SK-N-SH (cell line): ENCODE results near the gene PPP2R1A. TPM values are rescaled to one million over a fixed set of nuclear protein-coding genes. Genes with fewer than 3 reads are reported as not detected.

Experiments used
- CTCF ChIA-PET: fragments of 300-600, 350-600 bp; formaldehyde crosslinking; extraction: SDS; loops from one replicate; lab custom pipeline; 2021; lab: Yijun Ruan, JAX
- POLR2A ChIA-PET: fragments of 350-600 bp; sonication (Branson Sonifier 250); formaldehyde crosslinking; extraction: SDS; loops from one replicate; lab custom pipeline; 2020; ENCODE audit warnings: antibody characterized with exemption, inconsistent platforms; lab: Yijun Ruan, JAX
- DNase-seq: peaks from one replicate; pipeline ENCODE4 v3.0.0; 2012
- H2AFZ ChIP-seq: fragments of 200-600 bp; sonication (generic); 2 replicates; pipeline ENCODE4 v1.8.1; 2016; ENCODE audit warnings: antibody characterized with exemption, mild to moderate bottlenecking, low read depth
- H3F3A ChIP-seq: fragments of 200-600 bp; sonication (generic); replicated peaks from 2 replicates; pipeline ENCODE3; 2016; ENCODE audit warnings: antibody characterized with exemption, mild to moderate bottlenecking; ENCODE audit not compliant: insufficient read depth
- H3K27ac ChIP-seq, 2 experiments: fragments of 200-500 bp in 1 of 2; fragments of 200-600 bp in 1 of 2; sonication (Bioruptor generic) in 1 of 2; sonication (generic), shearing (Covaris generic) in 1 of 2; 2 replicates each; pipeline versions ENCODE4 v1.5.1 to v1.6.1; 2014 to 2016; ENCODE audit warnings: low read depth in 2 of 2, inconsistent platforms in 1 of 2, low read length in 1 of 2, mild to moderate bottlenecking in 1 of 2, mixed read lengths in 1 of 2
- H3K27me3 ChIP-seq: fragments of 200-600 bp; sonication (generic), shearing (Covaris generic); 2 replicates; pipeline ENCODE4 v1.6.1; 2016; ENCODE audit warnings: mixed run types; ENCODE audit not compliant: insufficient read depth
- H3K36me3 ChIP-seq, 2 experiments: fragments of 200-500 bp in 1 of 2; fragments of 200-600 bp in 1 of 2; sonication (Bioruptor generic) in 1 of 2; sonication (generic) in 1 of 2; replicated peaks in 1 of 2; 2 replicates each; pipeline versions ENCODE3 to v1.5.1; 2014 to 2016; ENCODE audit warnings: low read length in 1 of 2, mild to moderate bottlenecking in 1 of 2; ENCODE audit not compliant: insufficient read depth in 2 of 2, control insufficient read depth in 1 of 2
- H3K4me1 ChIP-seq, 2 experiments: fragments of 200-500 bp in 1 of 2; fragments of 200-600 bp in 1 of 2; sonication (Bioruptor generic) in 1 of 2; sonication (generic), shearing (Covaris generic) in 1 of 2; 2 replicates each; pipeline versions ENCODE4 v1.5.1 to v1.6.1; 2014 to 2016; ENCODE audit warnings: low read depth in 1 of 2, low read length in 1 of 2, mixed run types in 1 of 2; ENCODE audit not compliant: insufficient read depth in 2 of 2, control insufficient read depth in 1 of 2
- H3K4me2 ChIP-seq: fragments of 200-600 bp; sonication (generic), shearing (Covaris generic); 2 replicates; pipeline ENCODE4 v1.6.1; 2017; ENCODE audit warnings: mixed run types
- H3K4me3 ChIP-seq, 2 experiments: fragments of 200-500 bp in 1 of 2; fragments of 200-600 bp in 1 of 2; sonication (Bioruptor generic) in 1 of 2; sonication (generic), shearing (Covaris generic) in 1 of 2; 2 replicates each; pipeline versions ENCODE4 v1.5.1 to v1.8.1; 2014 to 2016; ENCODE audit warnings: low read depth in 2 of 2, inconsistent platforms in 1 of 2, low read length in 1 of 2, mild to moderate bottlenecking in 1 of 2, mixed read lengths in 1 of 2, moderate library complexity in 1 of 2
- H3K79me2 ChIP-seq: fragments of 200-600 bp; sonication (generic); 2 replicates; pipeline ENCODE4 v1.8.1; 2017; ENCODE audit warnings: mild to moderate bottlenecking; ENCODE audit not compliant: insufficient read depth
- H3K9ac ChIP-seq: fragments of 200-600 bp; sonication (generic); 2 replicates; pipeline ENCODE4 v1.6.1; 2017; ENCODE audit warnings: mixed run types
- H3K9me2 ChIP-seq: fragments of 200-600 bp; sonication (generic); 2 replicates; pipeline ENCODE4 v1.6.1; 2017; ENCODE audit warnings: mixed run types
- H3K9me3 ChIP-seq: fragments of 200-600 bp; sonication (generic); 2 replicates; pipeline ENCODE4 v1.6.1; 2017; ENCODE audit warnings: mixed run types, mild to moderate bottlenecking, moderate library complexity
- H4K20me1 ChIP-seq: fragments of 200-600 bp; sonication (generic); 2 replicates; pipeline ENCODE4 v1.6.1; 2017; ENCODE audit warnings: mild to moderate bottlenecking, mixed run types; ENCODE audit not compliant: insufficient read depth
- CHD2 ChIP-seq: fragments of 150-350 bp; IDR thresholded peaks from 2 replicates; pipeline ENCODE4 v1.6.1; 2018; ENCODE audit warnings: low read length; ENCODE audit not compliant: partially characterized antibody
- FOSL2 ChIP-seq: IDR thresholded peaks from 2 replicates; pipeline ENCODE4 v1.4.0; 2012; ENCODE audit warnings: low read depth, mild to moderate bottlenecking, moderate library complexity, borderline replicate concordance
- IRF3 ChIP-seq: fragments of 150-350 bp; IDR thresholded peaks from 2 replicates; pipeline ENCODE4 v1.6.1; 2016; ENCODE audit warnings: mild to moderate bottlenecking, low read depth, low read length
- MEF2A ChIP-seq: IDR thresholded peaks from 2 replicates; pipeline ENCODE4 v1.4.0; 2012; ENCODE audit warnings: low read depth, borderline replicate concordance
- MXI1 ChIP-seq: IDR thresholded peaks from 2 replicates; pipeline ENCODE4 v1.6.1; 2012; ENCODE audit warnings: mild to moderate bottlenecking, low read depth, low read length, improper control_type of control experiment
- NFIC ChIP-seq: IDR thresholded peaks from 2 replicates; pipeline ENCODE4 v1.4.0; 2012; ENCODE audit warnings: borderline replicate concordance
- RCOR1 ChIP-seq: fragments of 150-350 bp; IDR thresholded peaks from 2 replicates; pipeline ENCODE4 v1.6.1; 2017; ENCODE audit warnings: antibody characterized with exemption, low read length
- RXRA ChIP-seq: IDR thresholded peaks from 2 replicates; pipeline ENCODE4 v1.4.0; 2012; ENCODE audit warnings: low read depth, mild to moderate bottlenecking, borderline replicate concordance
- WGBS: methylation state at CpG from one replicate; pipeline ENCODE4 v1.1.6; 2017; ENCODE audit warnings: low lambda C conversion rate; 5-methylcytosine and 5-hydroxymethylcytosine counted together
- polyA plus RNA-seq, 3 experiments: library from polyadenylated mRNA; depleted of rRNA; stranded (reverse); fragments of >200 nt; gene quantifications; 2 replicates each; pipeline ENCODE4 v1.2.3, GENCODE V29; 2012
- TF ChIP-seq, protein P1 (sequence below): fragments of 200-600 bp; sonication (generic); IDR thresholded peaks from 2 replicates; pipeline ENCODE4 v1.6.1; 2017; ENCODE audit warnings: antibody characterized with exemption, mild to moderate bottlenecking, moderate library complexity
- TF ChIP-seq, protein P2 (sequence below): fragments of 150-350 bp; IDR thresholded peaks from 2 replicates; pipeline ENCODE4 v1.6.1; 2017; ENCODE audit warnings: antibody characterized with exemption, low read length, low read depth, borderline replicate concordance

PPP2R1A gene
- polyA plus RNA-seq, 1 of the 3 experiments (the other 2 are of a cell fraction) = 163 TPM

- TF ChIP-seq, protein P1, sequence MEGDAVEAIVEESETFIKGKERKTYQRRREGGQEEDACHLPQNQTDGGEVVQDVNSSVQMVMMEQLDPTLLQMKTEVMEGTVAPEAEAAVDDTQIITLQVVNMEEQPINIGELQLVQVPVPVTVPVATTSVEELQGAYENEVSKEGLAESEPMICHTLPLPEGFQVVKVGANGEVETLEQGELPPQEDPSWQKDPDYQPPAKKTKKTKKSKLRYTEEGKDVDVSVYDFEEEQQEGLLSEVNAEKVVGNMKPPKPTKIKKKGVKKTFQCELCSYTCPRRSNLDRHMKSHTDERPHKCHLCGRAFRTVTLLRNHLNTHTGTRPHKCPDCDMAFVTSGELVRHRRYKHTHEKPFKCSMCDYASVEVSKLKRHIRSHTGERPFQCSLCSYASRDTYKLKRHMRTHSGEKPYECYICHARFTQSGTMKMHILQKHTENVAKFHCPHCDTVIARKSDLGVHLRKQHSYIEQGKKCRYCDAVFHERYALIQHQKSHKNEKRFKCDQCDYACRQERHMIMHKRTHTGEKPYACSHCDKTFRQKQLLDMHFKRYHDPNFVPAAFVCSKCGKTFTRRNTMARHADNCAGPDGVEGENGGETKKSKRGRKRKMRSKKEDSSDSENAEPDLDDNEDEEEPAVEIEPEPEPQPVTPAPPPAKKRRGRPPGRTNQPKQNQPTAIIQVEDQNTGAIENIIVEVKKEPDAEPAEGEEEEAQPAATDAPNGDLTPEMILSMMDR = no peak
- TF ChIP-seq NFIC (no peak), MXI1 (no peak), RCOR1 (no peak)
Observed at GRCh38 chr19:52148256-52148655, 41.6 kb upstream of the PPP2R1A start (continued).

GRCh38 chr19:52155596-52156359 is 34.1 kb upstream of the PPP2R1A start:
- POLR2A ChIA-PET = no interaction called here
- TF ChIP-seq, protein P2, sequence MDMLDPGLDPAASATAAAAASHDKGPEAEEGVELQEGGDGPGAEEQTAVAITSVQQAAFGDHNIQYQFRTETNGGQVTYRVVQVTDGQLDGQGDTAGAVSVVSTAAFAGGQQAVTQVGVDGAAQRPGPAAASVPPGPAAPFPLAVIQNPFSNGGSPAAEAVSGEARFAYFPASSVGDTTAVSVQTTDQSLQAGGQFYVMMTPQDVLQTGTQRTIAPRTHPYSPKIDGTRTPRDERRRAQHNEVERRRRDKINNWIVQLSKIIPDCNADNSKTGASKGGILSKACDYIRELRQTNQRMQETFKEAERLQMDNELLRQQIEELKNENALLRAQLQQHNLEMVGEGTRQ = no peak
- no peak for TF ChIP-seq MEF2A

GRCh38 chr19:52170304-52170703 is 19.5 kb upstream of the PPP2R1A start:
- H2AFZ ChIP-seq = peak overlapping the region; percentile 98
- H3F3A ChIP-seq = no peaks in the 10 kb centered on the region
- H3K4me3 ChIP-seq = peak overlapping the region; percentile 72 to 76
- 30% methylated on average over 5 of the region's 5 CpGs for WGBS
- H3K4me2 ChIP-seq = peak overlapping the region; percentile 89
- no peaks in the 10 kb centered on the region for H3K9me2 ChIP-seq
- peaks cover 0 to 12% of the 10 kb centered on the region in 2 experiments; a peak in 1 of 4 replicates for H3K4me1 ChIP-seq
- no peak for DNase-seq
- peaks cover 9 to 30% of the 10 kb centered on the region in 2 experiments for H3K36me3 ChIP-seq
- H3K27ac ChIP-seq = no peak overlapping the region
- TF ChIP-seq FOSL2 (no peak), CHD2 (no peak), RXRA (no peak), MEF2A (no peak), RCOR1 (no peak), IRF3 (no peak)
- peak overlapping the region; percentile 72; the same call in 1 of the 2 replicates for H3K9ac ChIP-seq
- no peaks in the 10 kb centered on the region for H4K20me1 ChIP-seq
- H3K9me3 ChIP-seq = no peaks in the 10 kb centered on the region
- H3K79me2 ChIP-seq = no peaks in the 10 kb centered on the region
- no peaks in the 10 kb centered on the region for H3K27me3 ChIP-seq
- POLR2A ChIA-PET = interaction anchor here (2.0 kb wide), 1 partner anchor 19 kb away, joined by 13 read pairs; the partner anchor contains the start of gene PPP2R1A
- CTCF ChIA-PET = interaction anchor here (2.1 to 2.6 kb wide), 2 partner anchors 19 to 67 kb away, joined by 5 to 7 read pairs; partner anchors contain the start of gene PPP2R1A

More at GRCh38 chr19:52155596-52156359, 34.1 kb upstream of the PPP2R1A start:
- no peak overlapping the region; a peak in 1 of 4 replicates for H3K4me3 ChIP-seq
- no peaks in the 10 kb centered on the region for H3F3A ChIP-seq
- no peak overlapping the region for H3K4me2 ChIP-seq
- peaks cover 31% of the 10 kb centered on the region for H3K9me3 ChIP-seq
- no peak overlapping the region for H2AFZ ChIP-seq
- CTCF ChIA-PET = no interaction called here
- DNase-seq = no peak
- no peaks in the 10 kb centered on the region for H4K20me1 ChIP-seq
- no peaks in the 10 kb centered on the region for H3K4me1 ChIP-seq
- H3K9me2 ChIP-seq = no peaks in the 10 kb centered on the region
- no peak overlapping the region for H3K27ac ChIP-seq
- H3K79me2 ChIP-seq = no peaks in the 10 kb centered on the region
- H3K9ac ChIP-seq = no peak overlapping the region
- peaks cover 17 to 58% of the 10 kb centered on the region in 2 experiments for H3K36me3 ChIP-seq
- 94% methylated on average over 15 of the region's 15 CpGs for WGBS
- no peaks in the 10 kb centered on the region for H3K27me3 ChIP-seq
